Measurements from ENCODE around the gene FMN1.

FMN1 gene

DNA sequence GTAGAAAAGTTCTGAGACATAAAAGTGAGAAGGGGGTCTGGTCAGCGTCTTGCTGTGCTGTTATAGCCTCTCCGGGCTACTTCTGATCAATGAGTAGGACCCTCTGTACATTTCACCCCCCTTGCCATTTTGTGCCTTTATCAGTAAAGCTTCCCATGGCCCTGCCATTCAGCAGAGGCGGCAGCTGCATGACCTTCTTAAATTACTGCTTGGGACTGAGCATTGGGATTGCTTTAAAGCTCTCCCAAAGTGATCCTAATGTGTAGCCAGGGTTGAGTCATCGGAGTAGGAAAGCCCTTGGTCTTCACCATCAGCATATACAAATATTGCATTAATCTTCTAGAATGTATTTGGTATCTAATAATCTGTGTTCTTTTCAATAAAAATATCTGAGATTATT is 70.2 kb downstream of the FMN1 start:
- Histone ChIP-seq H3K14ac (ENCODE audit: low read length) (no peak overlapping the region), H3K79me1 (ENCODE audit: low read length) (no peaks in the 10 kb centered on the region), H3K4me3 (ENCODE audit: low read depth, low read length) (no peak overlapping the region), H2BK120ac (ENCODE audit: insufficient read depth, low read length, poor library complexity) (no peak overlapping the region), H3K36me3 (ENCODE audit: control insufficient read depth in 1 of 2, insufficient read depth in 2 of 2, low read length in 2 of 2) (no peaks in the 10 kb centered on the region), H3K4me1 (ENCODE audit: control insufficient read depth in 1 of 2, insufficient read depth in 2 of 2, low read length in 2 of 2) (no peaks in the 10 kb centered on the region), H3K18ac (ENCODE audit: low read length) (no peak overlapping the region), H3K9ac (ENCODE audit: low read length) (no peak overlapping the region), H4K8ac (ENCODE audit: low read depth, low read length) (no peak overlapping the region), H3K23ac (ENCODE audit: low read length) (no peak overlapping the region), H2BK12ac (ENCODE audit: low read length) (no peak overlapping the region), H3K4ac (ENCODE audit: low read depth, low read length) (no peak overlapping the region), H4K12ac (ENCODE audit: low read depth, low read length) (no peak overlapping the region), H3K79me2 (ENCODE audit: control insufficient read depth, insufficient read depth, low read length, poor library complexity) (no peaks in the 10 kb centered on the region), H3K27me3 (ENCODE audit: insufficient read depth, low read length) (no peaks in the 10 kb centered on the region), H2AFZ (ENCODE audit: insufficient read depth, low read length, poor library complexity) (no peak overlapping the region), H3K27ac (ENCODE audit: low read depth, low read length) (no peak overlapping the region), H2AK5ac (ENCODE audit: low read length) (no peak overlapping the region), H4K91ac (ENCODE audit: low read depth, low read length) (no peak overlapping the region), H3K9me3 (ENCODE audit: insufficient read depth, low read depth, low read length) (no peaks in the 10 kb centered on the region), H3K4me2 (ENCODE audit: low read length) (no peak overlapping the region), H2BK5ac (ENCODE audit: low read depth, low read length, poor library complexity) (no peak overlapping the region)
- WGBS (ENCODE audit: extremely low coverage, insufficient coverage, insufficient read length) = no CpG with 5 or more reads among the region's 4 CpGs
- DNase-seq = no peak

DNA sequence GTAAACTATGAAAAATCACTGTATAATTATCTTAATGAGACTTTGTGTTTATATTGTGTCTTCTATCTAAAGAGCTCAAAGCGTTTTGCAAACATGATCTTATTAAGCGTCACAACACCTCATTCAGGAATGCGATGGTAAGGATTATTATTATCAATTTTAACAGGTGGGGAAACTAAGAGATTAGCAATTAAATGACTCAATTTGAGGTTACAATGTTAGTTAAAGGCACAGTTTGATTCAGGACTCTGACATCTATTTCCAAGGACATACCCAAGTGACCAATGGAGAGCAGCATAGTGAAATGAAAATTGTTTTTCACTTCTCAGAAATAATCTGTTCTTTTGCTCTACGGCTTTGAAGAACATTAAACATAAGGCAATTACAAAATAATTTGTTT is 74.6 kb downstream of the FMN1 start:
- Histone ChIP-seq H3K9me3 (ENCODE audit: insufficient read depth, low read depth, low read length) (no peaks in the 10 kb centered on the region), H3K18ac (ENCODE audit: low read length) (no peak overlapping the region), H4K91ac (ENCODE audit: low read depth, low read length) (no peak overlapping the region), H4K8ac (ENCODE audit: low read depth, low read length) (no peak overlapping the region), H3K79me2 (ENCODE audit: control insufficient read depth, insufficient read depth, low read length, poor library complexity) (no peaks in the 10 kb centered on the region), H3K14ac (ENCODE audit: low read length) (no peak overlapping the region), H2BK120ac (ENCODE audit: insufficient read depth, low read length, poor library complexity) (no peak overlapping the region), H3K27ac (ENCODE audit: low read depth, low read length) (no peak overlapping the region), H2AK5ac (ENCODE audit: low read length) (no peak overlapping the region), H3K79me1 (ENCODE audit: low read length) (no peaks in the 10 kb centered on the region), H3K4me2 (ENCODE audit: low read length) (no peak overlapping the region), H3K4me3 (ENCODE audit: low read depth, low read length) (no peak overlapping the region), H4K12ac (ENCODE audit: low read depth, low read length) (no peak overlapping the region), H2AFZ (ENCODE audit: insufficient read depth, low read length, poor library complexity) (no peak overlapping the region), H3K23ac (ENCODE audit: low read length) (no peak overlapping the region), H3K4ac (ENCODE audit: low read depth, low read length) (no peak overlapping the region), H3K9ac (ENCODE audit: low read length) (no peak overlapping the region), H2BK5ac (ENCODE audit: low read depth, low read length, poor library complexity) (no peak overlapping the region), H2BK12ac (ENCODE audit: low read length) (no peak overlapping the region), H3K4me1 (ENCODE audit: control insufficient read depth in 1 of 2, insufficient read depth in 2 of 2, low read length in 2 of 2) (no peaks in the 10 kb centered on the region), H3K36me3 (ENCODE audit: control insufficient read depth in 1 of 2, insufficient read depth in 2 of 2, low read length in 2 of 2) (no peaks in the 10 kb centered on the region), H3K27me3 (ENCODE audit: insufficient read depth, low read length) (no peaks in the 10 kb centered on the region)
- no peak for DNase-seq
- WGBS (ENCODE audit: extremely low coverage, insufficient coverage, insufficient read length) = no CpG with 5 or more reads among the region's 4 CpGs

DNA sequence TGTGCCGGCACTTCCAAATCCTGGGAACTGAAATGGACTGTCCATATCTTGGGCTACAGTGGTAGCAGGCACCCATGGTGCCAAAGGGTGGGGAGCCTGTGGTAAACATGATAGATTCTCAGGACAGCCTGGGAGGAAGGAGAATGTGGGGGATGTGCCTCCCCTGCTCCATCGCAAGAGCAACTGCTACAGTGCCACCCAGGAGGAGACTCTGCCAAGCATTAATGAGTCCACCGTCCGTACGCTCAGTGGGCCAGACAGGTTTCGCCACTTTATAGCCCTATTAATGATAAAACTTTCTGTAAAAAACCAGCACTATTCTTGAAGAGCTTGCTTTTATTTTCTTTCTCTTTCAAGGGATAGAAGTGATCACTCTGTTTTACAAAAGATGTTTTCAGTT is 75.2 kb downstream of the FMN1 start:
- no peaks in the 10 kb centered on the region for H3K27me3 ChIP-seq (ENCODE audit: insufficient read depth, low read length)
- no peak overlapping the region for H4K12ac ChIP-seq (ENCODE audit: low read depth, low read length)
- no peak overlapping the region for H3K9ac ChIP-seq (ENCODE audit: low read length)
- H3K4ac ChIP-seq (ENCODE audit: low read depth, low read length) = no peak overlapping the region
- H3K14ac ChIP-seq (ENCODE audit: low read length) = no peak overlapping the region
- H2AFZ ChIP-seq (ENCODE audit: insufficient read depth, low read length, poor library complexity) = no peak overlapping the region
- WGBS (ENCODE audit: extremely low coverage, insufficient coverage, insufficient read length) = no CpG with 5 or more reads among the region's 6 CpGs
- H3K27ac ChIP-seq (ENCODE audit: low read depth, low read length) = no peak overlapping the region
- no peak overlapping the region for H2BK12ac ChIP-seq (ENCODE audit: low read length)
- no peak overlapping the region for H2BK5ac ChIP-seq (ENCODE audit: low read depth, low read length, poor library complexity)
- H4K91ac ChIP-seq (ENCODE audit: low read depth, low read length) = no peak overlapping the region
- no peaks in the 10 kb centered on the region for H3K36me3 ChIP-seq (ENCODE audit: control insufficient read depth in 1 of 2, insufficient read depth in 2 of 2, low read length in 2 of 2)
- no peak for DNase-seq
- H3K79me1 ChIP-seq (ENCODE audit: low read length) = no peaks in the 10 kb centered on the region
- H4K8ac ChIP-seq (ENCODE audit: low read depth, low read length) = no peak overlapping the region
- H3K4me3 ChIP-seq (ENCODE audit: low read depth, low read length) = no peak overlapping the region
- H2AK5ac ChIP-seq (ENCODE audit: low read length) = no peak overlapping the region
- no peaks in the 10 kb centered on the region for H3K4me1 ChIP-seq (ENCODE audit: control insufficient read depth in 1 of 2, insufficient read depth in 2 of 2, low read length in 2 of 2)
- no peak overlapping the region for H2BK120ac ChIP-seq (ENCODE audit: insufficient read depth, low read length, poor library complexity)
- no peak overlapping the region for H3K23ac ChIP-seq (ENCODE audit: low read length)
- no peaks in the 10 kb centered on the region for H3K9me3 ChIP-seq (ENCODE audit: insufficient read depth, low read depth, low read length)
- no peaks in the 10 kb centered on the region for H3K79me2 ChIP-seq (ENCODE audit: control insufficient read depth, insufficient read depth, low read length, poor library complexity)
- no peak overlapping the region for H3K18ac ChIP-seq (ENCODE audit: low read length)
- no peak overlapping the region for H3K4me2 ChIP-seq (ENCODE audit: low read length)

DNA sequence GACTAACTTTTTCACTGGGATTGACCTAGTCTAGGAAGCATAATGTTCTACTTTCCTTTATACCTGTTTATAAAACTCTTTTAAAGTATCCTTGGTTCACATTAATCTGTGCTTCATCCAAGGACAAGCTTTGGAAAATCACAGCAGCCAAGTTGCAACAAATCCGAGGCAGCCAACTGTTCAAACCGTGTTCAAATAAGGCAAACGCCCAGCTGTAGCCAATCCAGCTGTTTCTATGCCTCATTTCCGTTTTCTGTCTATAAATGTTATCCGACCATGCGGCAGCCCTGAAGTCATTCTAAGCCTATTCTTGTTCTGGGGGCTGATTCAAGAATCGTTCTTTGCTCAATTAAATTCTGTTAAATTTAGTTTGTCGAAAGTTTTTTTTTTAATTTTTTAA is 78.3 kb downstream of the FMN1 start:
- Histone ChIP-seq H3K4me1 (ENCODE audit: control insufficient read depth in 1 of 2, insufficient read depth in 2 of 2, low read length in 2 of 2) (peaks cover 0 to 3% of the 10 kb centered on the region in 2 experiments), H2BK120ac (ENCODE audit: insufficient read depth, low read length, poor library complexity) (no peak overlapping the region), H3K79me2 (ENCODE audit: control insufficient read depth, insufficient read depth, low read length, poor library complexity) (no peaks in the 10 kb centered on the region), H3K14ac (ENCODE audit: low read length) (no peak overlapping the region), H3K23ac (ENCODE audit: low read length) (no peak overlapping the region), H4K12ac (ENCODE audit: low read depth, low read length) (no peak overlapping the region), H3K9ac (ENCODE audit: low read length) (no peak overlapping the region), H3K4me3 (ENCODE audit: low read depth, low read length) (no peak overlapping the region), H3K79me1 (ENCODE audit: low read length) (peaks cover 1% of the 10 kb centered on the region), H3K27ac (ENCODE audit: low read depth, low read length) (no peak overlapping the region), H2AK5ac (ENCODE audit: low read length) (no peak overlapping the region), H3K18ac (ENCODE audit: low read length) (no peak overlapping the region), H2BK12ac (ENCODE audit: low read length) (no peak overlapping the region), H3K4me2 (ENCODE audit: low read length) (no peak overlapping the region), H2BK5ac (ENCODE audit: low read depth, low read length, poor library complexity) (no peak overlapping the region), H3K9me3 (ENCODE audit: insufficient read depth, low read depth, low read length) (no peaks in the 10 kb centered on the region), H4K91ac (ENCODE audit: low read depth, low read length) (no peak overlapping the region), H2AFZ (ENCODE audit: insufficient read depth, low read length, poor library complexity) (no peak overlapping the region), H4K8ac (ENCODE audit: low read depth, low read length) (no peak overlapping the region), H3K36me3 (ENCODE audit: control insufficient read depth in 1 of 2, insufficient read depth in 2 of 2, low read length in 2 of 2) (no peaks in the 10 kb centered on the region), H3K27me3 (ENCODE audit: insufficient read depth, low read length) (no peaks in the 10 kb centered on the region), H3K4ac (ENCODE audit: low read depth, low read length) (no peak overlapping the region)
- no CpG with 5 or more reads among the region's 8 CpGs for WGBS (ENCODE audit: extremely low coverage, insufficient coverage, insufficient read length)
- DNase-seq = no peak
